ENCODE measurements around the gene WDR64. TPM values are rescaled to one million over a fixed set of nuclear protein-coding genes. Genes with fewer than 3 reads are reported as not detected.

WDR64 gene
- total RNA-seq, 1 experiment from 2014 or later = not detected

GRCh38 chr1:241829468-241829867, 177.4 kb downstream of the WDR64 start:
- CTCF ChIA-PET = no interaction called here
- no peaks in the 10 kb centered on the region for H3K9me3 ChIP-seq (ENCODE audit: low read depth, low read length, poor library complexity, severe bottlenecking)
- no peaks in the 10 kb centered on the region for H3K4me1 ChIP-seq (ENCODE audit: insufficient read depth, low read length, poor library complexity, severe bottlenecking)
- DNase-seq (ENCODE audit: low spot score) = no peak
- BruUV-seq (replicated peaks) = no TSS peak
- TF ChIP-seq EZH2 (IDR thresholded peaks at IDR 0.05; ENCODE audit: borderline replicate concordance, low read depth, low read length, poor library complexity, severe bottlenecking) (no peak), CTCF (conservative IDR thresholded peaks at IDR 0.05; ENCODE audit: low read depth, low read length) (no peak)
- no peak overlapping the region for H3K4me3 ChIP-seq (ENCODE audit: low read depth, low read length, poor library complexity, severe bottlenecking)
- POLR2A ChIA-PET (ENCODE audit: low non-redundant PET) = no interaction called here
- intact Hi-C loops (cut with micrococcal nuclease; ENCODE audit: unreplicated experiment) = no loop called here
- no peak overlapping the region for H3K27ac ChIP-seq (ENCODE audit: low read depth, low read length, poor library complexity, severe bottlenecking)
- H3K36me3 ChIP-seq (ENCODE audit: insufficient read depth, low read length, poor library complexity, severe bottlenecking) = no peaks in the 10 kb centered on the region
- no peaks in the 10 kb centered on the region for H3K27me3 ChIP-seq (replicated peaks; ENCODE audit: insufficient read depth, low read depth, low read length, poor library complexity)

DNA sequence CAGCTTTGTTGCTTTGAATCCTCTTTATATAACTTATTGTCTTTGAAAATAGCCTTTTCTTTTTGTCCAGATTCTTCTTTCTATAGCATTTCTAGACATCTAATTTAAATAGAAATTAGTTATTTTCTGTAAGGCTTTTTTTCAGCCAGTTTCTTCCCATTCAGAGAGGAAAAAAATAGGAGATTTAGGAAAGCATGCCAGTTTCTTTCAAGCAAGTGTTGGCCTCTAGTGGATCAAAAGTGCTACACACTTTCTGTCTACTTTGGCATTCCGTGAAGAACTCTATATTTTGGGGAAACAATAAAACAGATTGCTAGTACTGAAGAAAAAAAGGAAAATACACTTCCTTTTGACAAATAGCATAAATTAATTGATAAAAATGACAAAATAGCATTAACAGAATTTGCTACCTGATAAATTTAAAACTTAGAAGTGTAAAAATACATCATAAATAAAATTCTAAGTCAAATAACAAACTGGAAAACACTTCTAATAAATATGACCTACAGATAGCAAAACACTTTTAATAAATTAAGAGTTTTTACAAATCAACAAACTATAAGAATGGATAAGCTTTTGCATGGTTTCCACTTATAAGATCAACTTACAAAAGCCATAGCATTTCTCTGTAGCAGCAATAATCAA, 182.8 kb downstream of the WDR64 start:
- H3K36me3 ChIP-seq (ENCODE audit: insufficient read depth, low read length, poor library complexity, severe bottlenecking) = no peaks in the 10 kb centered on the region
- intact Hi-C loops (cut with micrococcal nuclease; ENCODE audit: unreplicated experiment) = loop anchor here (5.0 kb wide), 1 partner anchor 223 kb away; no protein-coding TSS in a partner anchor
- no peaks in the 10 kb centered on the region for H3K9me3 ChIP-seq (ENCODE audit: low read depth, low read length, poor library complexity, severe bottlenecking)
- H3K4me1 ChIP-seq (ENCODE audit: insufficient read depth, low read length, poor library complexity, severe bottlenecking) = no peaks in the 10 kb centered on the region
- H3K27ac ChIP-seq (ENCODE audit: low read depth, low read length, poor library complexity, severe bottlenecking) = no peak overlapping the region
- BruUV-seq (replicated peaks) = no TSS peak
- DNase-seq (ENCODE audit: low spot score) = peak; percentile 39
- ChIA-PET CTCF (no interaction called here), POLR2A (ENCODE audit: low non-redundant PET) (no interaction called here)
- H3K4me3 ChIP-seq (ENCODE audit: low read depth, low read length, poor library complexity, severe bottlenecking) = no peak overlapping the region
- TF ChIP-seq CTCF (conservative IDR thresholded peaks at IDR 0.05; ENCODE audit: low read depth, low read length) (peak; percentile 61), EZH2 (IDR thresholded peaks at IDR 0.05; ENCODE audit: borderline replicate concordance, low read depth, low read length, poor library complexity, severe bottlenecking) (no peak)
- H3K27me3 ChIP-seq (replicated peaks; ENCODE audit: insufficient read depth, low read depth, low read length, poor library complexity) = no peaks in the 10 kb centered on the region

DNA sequence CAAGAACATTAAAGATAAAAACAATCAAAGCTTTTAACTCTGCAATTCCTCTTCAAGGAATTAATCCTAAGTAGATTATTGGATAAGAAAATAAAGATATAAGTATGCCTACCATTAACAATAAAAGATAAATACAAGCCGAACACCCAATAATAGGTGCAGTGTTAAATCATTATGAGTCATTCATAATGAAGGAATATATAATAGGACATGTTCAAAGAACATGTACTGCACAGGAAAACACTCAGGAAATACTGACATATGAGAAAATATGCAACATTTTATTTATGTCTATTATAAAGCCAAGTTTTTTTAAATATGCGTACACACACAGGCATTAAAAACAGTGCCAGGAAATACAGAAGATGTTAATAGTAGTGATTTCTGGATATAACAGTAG, 184.9 kb downstream of the WDR64 start:
- Histone ChIP-seq H3K27ac (ENCODE audit: low read depth, low read length, poor library complexity, severe bottlenecking) (no peak overlapping the region), H3K27me3 (replicated peaks; ENCODE audit: insufficient read depth, low read depth, low read length, poor library complexity) (no peaks in the 10 kb centered on the region), H3K4me1 (ENCODE audit: insufficient read depth, low read length, poor library complexity, severe bottlenecking) (no peaks in the 10 kb centered on the region), H3K9me3 (ENCODE audit: low read depth, low read length, poor library complexity, severe bottlenecking) (no peaks in the 10 kb centered on the region), H3K4me3 (ENCODE audit: low read depth, low read length, poor library complexity, severe bottlenecking) (no peak overlapping the region), H3K36me3 (ENCODE audit: insufficient read depth, low read length, poor library complexity, severe bottlenecking) (no peaks in the 10 kb centered on the region)
- ChIA-PET CTCF (no interaction called here), POLR2A (ENCODE audit: low non-redundant PET) (no interaction called here)
- DNase-seq (ENCODE audit: low spot score) = no peak
- no TSS peak for BruUV-seq (replicated peaks)
- no peak for TF ChIP-seq EZH2 (IDR thresholded peaks at IDR 0.05; ENCODE audit: borderline replicate concordance, low read depth, low read length, poor library complexity, severe bottlenecking)
- no peak for TF ChIP-seq CTCF (conservative IDR thresholded peaks at IDR 0.05; ENCODE audit: low read depth, low read length)
- intact Hi-C loops (cut with micrococcal nuclease; ENCODE audit: unreplicated experiment) = no loop called here

All from A673 (cell line).